ENCODE results near the gene TCF7L2. TPM values are rescaled to one million over a fixed set of nuclear protein-coding genes. Genes with fewer than 3 reads are reported as not detected.

The TCF7L2 gene
- total RNA-seq, 1 donor from 2014 or later = 1.3 TPM

GRCh38 chr10:112991888-112992491, 41.9 kb downstream of the TCF7L2 start:
- no peak for DNase-seq (ENCODE audit: low read depth in 2 of 2)

DNA sequence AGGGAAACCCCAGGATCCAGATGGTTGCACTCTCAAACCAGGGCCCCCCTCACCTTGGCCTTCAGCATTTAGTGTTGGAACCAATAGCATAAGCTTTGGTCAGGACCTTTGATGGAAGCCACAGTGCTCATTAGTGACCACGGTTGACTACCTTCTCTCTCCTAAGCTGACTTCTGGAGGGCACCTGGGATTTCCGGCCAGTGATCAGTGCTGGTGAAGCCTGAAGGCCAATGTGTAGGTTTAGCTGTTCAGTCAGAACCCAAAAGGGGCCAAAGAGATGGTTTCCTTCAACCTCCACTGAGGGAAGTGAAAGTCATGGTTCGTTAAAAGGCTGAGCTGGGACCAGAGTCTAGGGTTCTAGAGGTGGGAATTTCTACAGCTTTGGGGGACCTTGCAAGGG, 46.4 kb downstream of the TCF7L2 start:
- no peak for DNase-seq (ENCODE audit: low read depth in 2 of 2)

GRCh38 chr10:112999102-112999501, 49.1 kb downstream of the TCF7L2 start:
- DNase-seq (ENCODE audit: low read depth in 2 of 2) = no peak

DNA sequence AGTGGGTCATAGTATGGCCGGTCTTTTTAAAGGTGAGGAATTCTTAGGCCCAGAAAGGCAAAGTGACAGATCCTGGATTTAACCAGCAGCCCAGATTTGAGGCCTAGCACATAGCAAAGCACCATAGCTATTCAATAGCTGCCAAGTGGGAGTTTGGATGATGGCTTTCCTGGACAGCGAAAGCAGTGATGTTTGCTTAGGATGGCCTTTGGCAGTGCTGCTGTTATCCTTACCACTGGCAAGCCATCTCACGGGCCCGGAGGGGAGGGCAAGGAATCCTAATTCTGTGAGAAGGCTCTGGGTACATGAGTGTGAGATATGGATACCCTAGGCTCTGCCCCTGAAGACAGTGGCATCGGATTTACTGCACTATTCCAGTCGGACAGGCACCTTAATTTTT, 50.4 kb downstream of the TCF7L2 start:
- DNase-seq (ENCODE audit: low read depth in 2 of 2) = no peak

DNA sequence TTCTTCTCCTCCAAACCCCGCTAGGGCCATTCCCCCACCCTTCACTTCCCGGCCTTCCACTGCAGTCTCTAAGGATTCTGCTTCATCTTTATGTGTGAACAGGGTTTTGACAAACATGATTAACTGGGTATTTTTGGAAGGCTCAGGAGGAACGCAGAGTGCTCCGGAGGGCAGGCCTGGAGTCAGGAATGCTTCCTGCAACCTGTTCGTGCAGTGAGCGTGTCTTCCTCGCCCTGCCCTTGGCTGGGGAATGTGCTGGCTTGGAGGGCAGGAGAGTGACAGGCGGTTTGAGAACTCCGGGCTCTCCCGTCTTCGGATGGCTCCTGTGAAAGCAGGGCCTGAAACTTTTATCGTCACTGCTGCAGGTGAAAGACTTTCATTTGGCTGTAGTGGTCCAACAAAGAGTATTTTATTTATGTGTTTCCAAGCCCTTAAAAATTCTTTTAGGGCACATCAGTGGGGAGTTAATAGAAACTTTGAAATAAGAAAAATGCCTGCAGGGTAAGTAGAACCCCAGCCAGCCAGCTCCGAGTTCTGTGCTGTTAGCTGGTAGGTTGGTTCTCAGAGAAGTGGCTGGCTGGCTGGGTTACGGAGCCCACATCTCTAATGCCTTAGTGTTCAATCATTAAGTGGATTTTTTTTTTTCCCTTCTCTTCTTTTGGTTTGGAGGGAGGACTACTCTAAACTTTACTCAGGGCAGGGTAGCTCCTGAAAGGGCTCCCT, 51.0 kb downstream of the TCF7L2 start:
- no peak for DNase-seq (ENCODE audit: low read depth in 2 of 2)

DNA sequence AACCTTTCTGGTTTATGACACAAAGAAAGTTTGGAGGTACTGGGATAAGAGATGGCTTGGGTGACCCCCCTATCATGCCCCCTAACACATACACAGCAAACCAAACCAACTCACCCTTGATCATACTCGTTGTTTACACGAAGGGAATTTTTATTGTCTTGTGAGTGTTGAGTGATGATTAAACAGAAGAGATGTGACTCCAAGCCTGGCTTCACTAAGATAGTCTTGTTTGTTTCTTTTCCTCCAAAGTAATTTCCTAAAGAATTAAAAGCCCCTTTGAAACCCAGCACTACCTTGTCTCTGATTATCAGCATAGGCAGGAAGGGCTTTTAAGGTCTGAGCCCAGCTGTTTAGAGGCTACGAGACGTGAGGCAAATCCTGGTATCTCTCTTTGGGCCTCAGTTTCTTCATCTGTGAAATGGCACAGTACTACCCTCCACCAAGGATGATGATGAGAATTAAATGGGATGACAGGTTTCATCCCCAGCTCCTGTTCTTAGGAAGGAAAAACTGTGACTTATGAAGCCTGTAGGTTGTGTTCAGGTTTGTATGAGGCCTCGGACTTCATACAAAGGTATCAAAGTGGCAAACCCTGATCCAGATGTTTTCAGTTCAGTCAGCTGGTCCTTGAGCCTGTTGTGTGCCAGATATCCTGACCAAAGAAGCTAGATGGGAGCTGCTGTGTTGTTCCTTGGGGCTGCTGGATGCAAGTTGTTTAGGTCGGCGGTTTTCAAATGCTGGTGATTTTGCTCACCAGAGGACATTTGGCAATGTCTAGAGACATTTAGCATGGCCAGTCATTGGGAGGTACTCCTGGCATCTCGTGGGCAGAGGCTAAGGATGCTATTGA, 51.8 kb downstream of the TCF7L2 start:
- no peak for DNase-seq (ENCODE audit: low read depth in 2 of 2)

GRCh38 chr10:113002449-113002777, 52.4 kb downstream of the TCF7L2 start:
- DNase-seq (ENCODE audit: low read depth in 2 of 2) = no peak

GRCh38 chr10:113003052-113003451, 53.0 kb downstream of the TCF7L2 start:
- no peak for DNase-seq (ENCODE audit: low read depth in 2 of 2)

DNA sequence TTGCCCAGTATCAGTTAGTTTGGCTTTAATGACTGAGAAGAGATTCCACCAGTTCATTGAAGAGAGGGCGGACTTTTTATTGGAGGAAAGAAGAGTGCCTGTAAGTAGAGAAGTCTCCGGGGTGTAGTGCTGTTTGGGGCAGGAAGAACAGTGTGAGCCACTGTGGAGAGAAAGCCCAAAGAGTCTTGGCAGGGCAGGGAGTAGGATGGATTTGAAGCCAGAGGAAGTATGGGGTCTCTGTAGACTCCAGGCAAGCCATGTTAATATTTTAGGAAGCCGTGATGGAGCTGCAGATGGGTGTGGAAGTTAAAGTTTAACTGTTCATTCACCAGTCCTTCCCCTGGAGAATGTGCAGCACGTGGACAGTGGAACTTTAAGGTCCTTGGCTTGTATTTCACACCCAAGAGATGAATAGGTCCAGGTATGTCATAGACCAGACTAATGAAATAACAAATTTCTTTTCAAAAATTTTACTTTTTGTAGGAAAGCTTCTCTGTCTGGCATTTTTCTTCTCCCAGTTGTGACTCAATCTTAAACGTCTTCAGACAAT, 54.1 kb downstream of the TCF7L2 start:
- DNase-seq (ENCODE audit: low read depth in 2 of 2) = no peak

GRCh38 chr10:113005380-113005779, 55.3 kb downstream of the TCF7L2 start:
- DNase-seq (ENCODE audit: low read depth in 2 of 2) = no peak

DNA sequence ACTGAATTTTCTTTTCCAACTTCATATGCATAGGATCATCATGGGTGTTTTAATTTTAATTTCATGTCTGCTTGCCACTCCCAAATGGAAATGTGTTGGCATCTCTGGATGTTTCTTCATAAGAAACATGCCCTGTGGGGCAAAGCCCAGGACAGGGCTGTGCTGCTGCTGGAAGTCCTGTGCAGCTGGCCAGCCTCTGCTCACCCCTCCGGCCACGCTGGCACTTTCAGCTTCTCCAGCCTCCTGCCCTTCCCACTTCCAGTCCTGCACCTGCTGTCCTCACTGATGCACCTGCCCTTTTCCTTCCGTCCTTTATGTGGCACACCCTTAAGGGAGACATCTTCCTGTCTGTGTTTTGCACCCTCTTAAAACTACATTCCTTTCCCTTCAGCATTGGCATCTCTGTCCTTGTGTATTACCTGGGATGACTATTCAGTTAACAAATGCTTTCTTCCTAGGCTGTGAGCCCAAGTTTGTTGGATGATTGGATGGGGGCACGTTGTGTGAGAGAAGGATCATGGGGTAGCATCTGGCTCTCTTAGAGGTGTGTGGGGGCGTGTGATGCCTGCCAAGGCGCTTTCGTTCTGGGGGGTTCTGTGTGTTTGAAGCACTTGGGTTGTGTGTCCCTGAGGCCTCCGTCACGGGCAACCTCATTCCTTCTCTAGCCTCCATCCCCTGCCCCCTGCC, 56.8 kb downstream of the TCF7L2 start:
- DNase-seq (ENCODE audit: low read depth in 2 of 2) = no peak

DNA sequence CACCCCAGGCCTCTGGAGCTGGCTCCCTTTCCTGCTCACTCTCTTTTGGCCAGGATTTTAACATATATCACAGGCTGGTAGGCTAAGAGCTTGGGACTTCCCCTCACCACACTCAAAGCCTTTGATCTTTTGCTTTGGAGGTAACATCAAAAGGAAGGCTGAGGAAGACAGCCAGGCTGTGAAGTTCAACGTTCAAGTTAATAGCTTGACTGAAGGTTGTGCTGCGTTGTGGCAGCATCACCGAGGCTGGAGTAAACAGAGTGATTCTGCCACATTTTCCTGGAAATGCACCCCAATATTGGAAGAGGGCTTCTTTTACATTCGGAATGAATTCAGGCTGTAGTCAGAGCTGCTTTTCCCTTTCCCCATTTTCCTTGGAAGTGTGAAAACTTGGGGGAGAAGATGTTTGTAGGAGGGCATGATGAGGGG, 57.3 kb downstream of the TCF7L2 start:
- no peak for DNase-seq (ENCODE audit: low read depth in 2 of 2)

- no peak for DNase-seq (ENCODE audit: low read depth in 2 of 2)
These were observed 57.8 kb downstream of the TCF7L2 start for GRCh38 chr10:113007821-113008220.

DNA sequence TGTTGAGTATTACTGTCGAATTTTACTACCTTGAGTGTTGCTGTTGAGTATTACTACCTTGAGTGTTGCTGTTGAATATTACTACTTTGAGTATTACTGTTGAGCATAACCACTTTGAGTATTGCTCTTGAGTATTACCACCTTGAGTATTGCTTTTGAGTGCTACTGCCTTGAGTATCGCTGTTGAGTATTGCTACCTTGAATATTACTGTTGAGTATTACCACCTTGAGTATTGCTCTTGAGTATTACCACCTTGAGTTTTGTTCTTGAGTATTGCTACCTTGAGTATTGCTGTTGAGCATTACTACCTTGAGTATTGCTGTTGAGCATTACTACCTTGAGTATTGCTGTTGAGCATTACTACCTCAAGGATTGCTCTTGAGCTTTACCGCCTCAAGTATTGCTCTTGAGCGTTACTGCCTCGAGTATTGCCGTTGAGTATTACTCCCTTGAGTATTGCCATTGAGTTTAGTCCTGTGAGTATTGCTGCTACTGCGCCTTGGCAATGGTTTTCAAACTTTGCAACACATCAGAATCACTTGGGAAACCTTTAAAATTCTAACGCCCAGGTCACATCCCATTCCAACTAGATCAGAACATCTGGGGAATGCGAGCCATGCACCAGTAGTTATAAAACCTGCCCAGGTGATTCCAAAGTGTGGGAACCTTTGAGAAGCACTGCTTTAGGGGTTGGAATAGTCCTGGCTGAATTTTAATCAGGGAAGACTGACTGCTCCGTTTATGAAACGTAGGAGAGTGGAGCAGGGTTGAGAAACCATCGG, 61.7 kb downstream of the TCF7L2 start:
- no peak for DNase-seq (ENCODE audit: low read depth in 2 of 2)

DNA sequence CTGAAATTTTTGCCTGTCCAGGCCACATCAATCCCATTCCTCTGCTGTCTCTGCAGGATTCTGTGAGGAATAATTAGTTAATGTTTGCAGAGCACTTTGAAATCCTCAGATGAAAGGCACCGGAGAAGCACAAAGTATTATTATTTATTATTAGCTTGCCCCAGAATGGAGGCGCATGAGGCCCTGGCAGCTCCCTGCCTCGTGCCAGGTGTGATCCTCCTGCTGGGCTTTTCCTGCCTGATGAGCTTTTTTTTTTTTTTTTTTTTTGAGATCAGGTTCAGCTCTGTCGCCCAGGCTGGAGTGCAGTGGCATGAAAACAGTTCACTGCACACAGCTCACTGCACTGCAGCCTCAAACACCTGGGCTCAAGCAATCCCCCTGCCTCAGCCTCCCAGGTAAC, 65.2 kb downstream of the TCF7L2 start:
- DNase-seq (ENCODE audit: low read depth in 2 of 2) = no peak

DNA sequence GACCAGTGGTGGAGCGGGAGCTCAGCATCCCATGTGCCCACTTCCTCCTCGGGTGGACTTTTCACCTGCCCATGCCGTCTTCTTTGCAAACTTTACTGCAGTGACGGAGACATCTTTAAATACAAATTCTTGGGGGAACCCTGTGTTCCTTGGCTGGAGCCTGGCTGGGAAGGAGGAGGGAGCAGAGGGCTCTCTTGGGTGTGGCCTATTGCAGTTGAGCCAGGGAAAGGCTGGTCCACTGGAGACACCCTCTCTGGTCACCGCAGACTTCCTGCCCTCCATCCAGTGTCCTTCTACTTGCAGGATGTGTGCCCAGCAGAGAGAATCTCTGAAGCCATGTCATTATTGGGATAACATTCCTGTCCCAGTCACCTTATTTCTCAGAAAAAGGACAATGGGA, 67.3 kb downstream of the TCF7L2 start:
- no peak for DNase-seq (ENCODE audit: low read depth in 2 of 2)

DNA sequence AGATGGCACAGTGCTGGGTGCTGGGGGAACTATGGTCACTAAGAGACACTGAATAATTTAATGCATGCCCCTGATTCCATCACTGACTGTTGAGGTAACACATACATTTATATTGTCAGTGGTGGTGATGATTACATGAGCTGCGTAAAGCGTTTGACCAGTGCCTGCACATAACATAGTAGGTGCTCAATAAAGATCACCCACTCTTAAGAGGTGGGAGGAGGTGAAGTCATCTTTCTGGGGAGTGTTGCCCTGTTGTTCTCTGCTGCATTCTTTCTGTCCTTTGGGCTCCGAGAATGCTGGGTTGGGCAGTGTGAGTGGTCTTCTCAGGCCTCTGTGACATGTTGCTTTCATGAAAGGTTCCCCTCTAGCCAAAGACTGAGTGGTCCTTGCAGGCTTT, 68.0 kb downstream of the TCF7L2 start:
- DNase-seq (ENCODE audit: low read depth in 2 of 2) = no peak

DNA sequence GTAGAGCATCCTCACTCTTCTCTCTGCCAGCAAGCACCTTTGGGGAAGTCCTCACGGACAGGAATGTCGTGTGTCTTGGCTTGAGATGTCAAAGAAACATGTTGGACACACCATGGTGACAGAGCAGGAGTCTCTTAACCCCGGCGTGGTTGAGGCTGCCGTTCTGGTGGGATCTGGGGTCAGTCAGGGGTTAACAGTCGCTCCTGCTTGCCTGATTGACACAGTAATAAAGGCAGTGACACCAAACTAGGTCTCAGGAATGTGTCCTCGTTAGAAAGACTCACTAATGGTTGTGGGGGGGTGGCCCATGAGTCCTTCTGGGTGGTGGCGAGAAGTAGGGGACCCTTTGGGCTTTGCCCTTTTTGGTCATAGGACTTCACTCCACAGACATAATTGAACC, 69.0 kb downstream of the TCF7L2 start:
- no peak for DNase-seq (ENCODE audit: low read depth in 2 of 2)

DNA sequence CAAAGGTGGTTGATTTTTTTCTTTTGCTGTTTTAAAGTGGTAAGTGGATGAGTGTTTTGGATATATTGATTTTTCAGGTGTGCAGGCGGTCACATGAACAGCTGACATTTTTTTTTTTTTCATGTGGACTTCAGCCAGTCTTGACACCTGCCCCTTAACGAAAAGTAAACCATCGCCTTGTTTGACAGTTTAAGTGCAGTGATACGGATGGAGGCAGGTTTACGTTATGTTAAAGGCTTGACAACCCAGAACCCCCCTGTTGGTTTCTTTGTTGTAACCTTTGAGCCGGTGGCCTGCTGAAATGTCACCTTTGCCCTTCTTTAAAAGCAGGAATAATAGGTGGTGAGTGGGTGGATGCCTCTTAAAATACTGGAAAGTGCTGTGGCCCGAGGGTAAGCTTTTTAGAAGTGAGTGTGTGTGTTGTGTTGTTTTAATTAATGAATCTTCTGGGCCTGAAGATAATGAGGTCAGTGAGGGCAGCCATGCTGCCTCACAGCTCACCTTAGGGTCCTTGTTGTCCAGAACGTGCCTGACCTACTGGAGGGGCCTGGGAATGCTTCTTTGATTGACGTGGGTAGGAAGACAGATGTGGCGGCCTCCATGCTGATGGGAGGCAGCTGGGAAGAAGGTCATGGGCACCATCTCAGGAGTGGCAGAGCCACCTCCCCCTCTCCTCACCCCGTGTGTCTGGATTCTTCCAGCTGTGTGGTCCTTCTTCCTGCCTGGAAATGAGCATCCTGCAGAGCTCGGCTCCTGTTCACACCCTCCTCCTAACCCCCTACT, 69.8 kb downstream of the TCF7L2 start:
- no peak for DNase-seq (ENCODE audit: low read depth in 2 of 2)

GRCh38 chr10:113020475-113020753, 70.4 kb downstream of the TCF7L2 start:
- no peak for DNase-seq (ENCODE audit: low read depth in 2 of 2)

Data from dermis microvascular lymphatic vessel endothelial cell (primary cell).